GM23338 (cell line): ENCODE data around the gene RASGRP3. TPM values are rescaled to one million over a fixed set of nuclear protein-coding genes. Genes with fewer than 3 reads are reported as not detected.

Source experiments
- ATAC-seq: fragments of 200-7000 bp; cut with Tn5 transposase; 3 replicates; pipeline ENCODE4 v1.9.1; 2020
- DNase-seq: peaks from one replicate; pipeline ENCODE4 v3.0.0-alpha.2; 2015; ENCODE audit warnings: low spot score
- H2AFZ ChIP-seq: fragments of 200-600 bp; sonication (generic); 2 replicates; pipeline ENCODE4 v1.8.0; 2016; ENCODE audit warnings: antibody characterized with exemption, mild to moderate bottlenecking, moderate library complexity
- H3F3A ChIP-seq: fragments of 200-600 bp; sonication (generic); replicated peaks from 2 replicates; pipeline ENCODE4 v1.8.0; 2017; ENCODE audit warnings: antibody characterized with exemption, mixed run types, low read depth
- H3K27ac ChIP-seq: fragments of 200-600 bp; sonication (generic); 2 replicates; pipeline ENCODE4 v1.6.1; 2016; ENCODE audit warnings: low read depth
- H3K27me3 ChIP-seq: fragments of 200-600 bp; sonication (generic); 2 replicates; pipeline ENCODE4 v1.8.0; 2016; ENCODE audit warnings: mild to moderate bottlenecking, mixed run types, moderate library complexity; ENCODE audit not compliant: insufficient read depth
- H3K36me3 ChIP-seq: fragments of 200-600 bp; sonication (generic); 2 replicates; pipeline ENCODE4 v1.8.0; 2016; ENCODE audit warnings: mild to moderate bottlenecking; ENCODE audit not compliant: insufficient read depth
- H3K4me1 ChIP-seq: fragments of 200-600 bp; sonication (generic); 2 replicates; pipeline ENCODE4 v1.8.0; 2016; ENCODE audit warnings: mild to moderate bottlenecking, moderate library complexity; ENCODE audit not compliant: insufficient read depth
- H3K4me2 ChIP-seq: fragments of 200-600 bp; sonication (generic); 2 replicates; pipeline ENCODE4 v1.7.1; 2017; ENCODE audit warnings: mixed run types
- H3K4me3 ChIP-seq: fragments of 200-600 bp; sonication (generic); 2 replicates; pipeline ENCODE4 v1.6.1; 2016; ENCODE audit warnings: mixed run types
- H3K79me2 ChIP-seq: fragments of 200-600 bp; sonication (generic); replicated peaks from 2 replicates; pipeline ENCODE4 v1.8.0; 2017; ENCODE audit warnings: mild to moderate bottlenecking; ENCODE audit not compliant: insufficient read depth
- H3K9me2 ChIP-seq: fragments of 200-600 bp; sonication (generic); 2 replicates; pipeline ENCODE4 v1.8.0; 2017; ENCODE audit not compliant: insufficient read depth
- H4K20me1 ChIP-seq: fragments of 200-600 bp; sonication (generic); replicated peaks from 2 replicates; pipeline ENCODE4 v1.8.0; 2017; ENCODE audit warnings: mild to moderate bottlenecking; ENCODE audit not compliant: insufficient read depth
- H3K27ac Mint-ChIP-seq: 2 replicates; pipeline ENCODE4 v1.8.0; 2020; ENCODE audit warnings: inconsistent platforms, mild to moderate bottlenecking, moderate library complexity, mixed read lengths
- H3K27me3 Mint-ChIP-seq: 3 replicates; pipeline ENCODE4 v1.8.0; 2022; ENCODE audit warnings: low read depth, mild to moderate bottlenecking, moderate library complexity, mixed read lengths, inconsistent platforms; ENCODE audit not compliant: insufficient read depth, poor library complexity
- H3K36me3 Mint-ChIP-seq: 3 replicates; pipeline ENCODE4 v1.8.0; 2021; ENCODE audit warnings: low read depth, mild to moderate bottlenecking, inconsistent platforms, moderate library complexity, mixed read lengths
- H3K4me1 Mint-ChIP-seq: 3 replicates; pipeline ENCODE4 v1.8.0; 2020; ENCODE audit warnings: mild to moderate bottlenecking, inconsistent platforms, mixed read lengths
- H3K4me3 Mint-ChIP-seq: 3 replicates; pipeline ENCODE4 v1.8.0; 2021; ENCODE audit warnings: moderate library complexity, mild to moderate bottlenecking, inconsistent platforms, mixed read lengths
- H3K9me3 Mint-ChIP-seq: 3 replicates; pipeline ENCODE4 v1.8.0; 2020; ENCODE audit warnings: moderate library complexity, mild to moderate bottlenecking, inconsistent platforms, mixed read lengths
- CREB1 ChIP-seq: fragments of 250-450 bp; sonication (Bioruptor Pico); IDR thresholded peaks from 2 replicates; pipeline ENCODE4 v1.5.0; 2020; ENCODE audit warnings: low read depth, mild to moderate bottlenecking, moderate library complexity
- ETS1 ChIP-seq: IDR thresholded peaks from 2 replicates; pipeline ENCODE4 v1.6.1; 2016; ENCODE audit warnings: antibody characterized with exemption
- EZH2 ChIP-seq: fragments of 200-600 bp; sonication (generic); IDR thresholded peaks from one replicate; pipeline ENCODE4 v1.8.0; 2017; ENCODE audit warnings: antibody characterized with exemption, mild to moderate bottlenecking, low read depth; ENCODE audit not compliant: unreplicated experiment
- EZH2phosphoT487 ChIP-seq: fragments of 200-600 bp; sonication (generic); IDR thresholded peaks from one replicate; pipeline ENCODE4 v1.8.1; 2018; ENCODE audit warnings: antibody characterized with exemption; ENCODE audit not compliant: unreplicated experiment
- JUNB ChIP-seq: IDR thresholded peaks from one replicate; pipeline ENCODE4 v1.6.1; 2016; ENCODE audit warnings: antibody characterized with exemption; ENCODE audit not compliant: unreplicated experiment
- NANOG ChIP-seq: IDR thresholded peaks from 2 replicates; pipeline ENCODE4 v1.6.1; 2016; ENCODE audit warnings: antibody characterized with exemption, borderline replicate concordance
- POLR2AphosphoS5 ChIP-seq: IDR thresholded peaks from 2 replicates; pipeline ENCODE4 v1.6.1; 2016; ENCODE audit warnings: antibody characterized with exemption, low read depth
- STAT1 ChIP-seq: IDR thresholded peaks from one replicate; pipeline ENCODE4 v1.6.1; 2016; ENCODE audit warnings: antibody characterized with exemption; ENCODE audit not compliant: unreplicated experiment
- ZNF114 ChIP-seq: fragments of 250-450 bp; sonication (Bioruptor Pico); IDR thresholded peaks from 2 replicates; pipeline ENCODE4 v1.5.0; 2020; ENCODE audit warnings: mild to moderate bottlenecking, moderate library complexity
- ZNF331 ChIP-seq: fragments of 250-450 bp; sonication (Bioruptor Pico); IDR thresholded peaks from 2 replicates; pipeline ENCODE4 v1.5.0; 2020; ENCODE audit warnings: low read depth, mild to moderate bottlenecking, moderate library complexity
- ZNF462 ChIP-seq: fragments of 250-450 bp; sonication (Bioruptor Pico); IDR thresholded peaks from 2 replicates; pipeline ENCODE4 v1.5.0; 2020; ENCODE audit warnings: mild to moderate bottlenecking, moderate library complexity
- polyA plus RNA-seq: library from polyadenylated mRNA; unstranded; fragments of >200 nt; fragmentation: Nextera tagmentation; extraction: Ambion mirVana; gene quantifications from 2 replicates; pipeline ENCODE4 v1.2.1, GENCODE V29; 2016
- total RNA-seq: library from RNA; depleted of rRNA; stranded (reverse); fragments of >200 nt; shearing (Covaris generic); gene quantifications from 2 replicates; pipeline ENCODE4 v1.2.3, GENCODE V29; 2014
- TF ChIP-seq, protein P1 (sequence below), 2 experiments: fragments of 200-600 bp in 1 of 2; sonication (generic) in 1 of 2; conservative IDR thresholded peaks; 2 replicates each; pipeline versions ENCODE4 v1.5.1 to v1.6.1; 2016 to 2017; ENCODE audit warnings: antibody characterized with exemption in 2 of 2, low read depth in 2 of 2, mild to moderate bottlenecking in 2 of 2, moderate library complexity in 1 of 2

Gene RASGRP3
- total and polyA plus RNA-seq, 2 experiments from 2014 or later, result 0.19 to 0.69 TPM

- no peak for TF ChIP-seq ZNF114 (CRISPR knock-in tag)
These were observed 20.3 kb downstream of the RASGRP3 start (continued) for GRCh38 chr2:33496726-33497125.

GRCh38 chr2:33497221-33497650 lies 20.8 kb downstream of the RASGRP3 start:
- Histone ChIP-seq H3K4me2 (no peak overlapping the region), H3K9me2 (0 out of 2 replicates have a peak, but pooled peaks cover 16% of the 10 kb centered on the region), H3K4me1 (no peaks in the 10 kb centered on the region), H2AFZ (no peak overlapping the region), H3K27me3 (no peaks in the 10 kb centered on the region), H4K20me1 (no peaks in the 10 kb centered on the region), H3K36me3 (no peaks in the 10 kb centered on the region), H3K4me3 (no peak overlapping the region), H3K27ac (no peak overlapping the region), H3K79me2 (no peaks in the 10 kb centered on the region), H3F3A (no peaks in the 10 kb centered on the region)
- no peak for DNase-seq
- ATAC-seq, result no peak
- Mint-ChIP-seq H3K4me3 (no peak overlapping the region), H3K27ac (no peak overlapping the region), H3K36me3 (no peaks in the 10 kb centered on the region), H3K4me1 (no peaks in the 10 kb centered on the region), H3K27me3 (peaks cover 3% of the 10 kb centered on the region), H3K9me3 (no peaks in the 10 kb centered on the region; the same call in 2 of the 3 replicates)
- TF ChIP-seq, protein P1, sequence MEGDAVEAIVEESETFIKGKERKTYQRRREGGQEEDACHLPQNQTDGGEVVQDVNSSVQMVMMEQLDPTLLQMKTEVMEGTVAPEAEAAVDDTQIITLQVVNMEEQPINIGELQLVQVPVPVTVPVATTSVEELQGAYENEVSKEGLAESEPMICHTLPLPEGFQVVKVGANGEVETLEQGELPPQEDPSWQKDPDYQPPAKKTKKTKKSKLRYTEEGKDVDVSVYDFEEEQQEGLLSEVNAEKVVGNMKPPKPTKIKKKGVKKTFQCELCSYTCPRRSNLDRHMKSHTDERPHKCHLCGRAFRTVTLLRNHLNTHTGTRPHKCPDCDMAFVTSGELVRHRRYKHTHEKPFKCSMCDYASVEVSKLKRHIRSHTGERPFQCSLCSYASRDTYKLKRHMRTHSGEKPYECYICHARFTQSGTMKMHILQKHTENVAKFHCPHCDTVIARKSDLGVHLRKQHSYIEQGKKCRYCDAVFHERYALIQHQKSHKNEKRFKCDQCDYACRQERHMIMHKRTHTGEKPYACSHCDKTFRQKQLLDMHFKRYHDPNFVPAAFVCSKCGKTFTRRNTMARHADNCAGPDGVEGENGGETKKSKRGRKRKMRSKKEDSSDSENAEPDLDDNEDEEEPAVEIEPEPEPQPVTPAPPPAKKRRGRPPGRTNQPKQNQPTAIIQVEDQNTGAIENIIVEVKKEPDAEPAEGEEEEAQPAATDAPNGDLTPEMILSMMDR (conservative IDR thresholded peaks at IDR 0.05; ENCODE audit: low read depth in 2 of 2), result no peak
- no peak for TF ChIP-seq NANOG
- TF ChIP-seq ETS1, result no peak
- TF ChIP-seq ZNF462 (CRISPR knock-in tag), result no peak
- TF ChIP-seq CREB1 (CRISPR knock-in tag), result no peak
- TF ChIP-seq EZH2, result no peak
- TF ChIP-seq STAT1, result no peak
- no peak for TF ChIP-seq ZNF114 (CRISPR knock-in tag)
- TF ChIP-seq POLR2AphosphoS5, result no peak
- TF ChIP-seq JUNB, result no peak
- no peak for TF ChIP-seq ZNF331 (CRISPR knock-in tag)
- no peak for TF ChIP-seq EZH2phosphoT487
